ENCODE data around the gene PLD4. TPM values are rescaled to one million over a fixed set of nuclear protein-coding genes. Genes with fewer than 3 reads are reported as not detected.
"Not testable (repeated sequence)": the region's sequence is repeated elsewhere in the genome, so short reads cannot be mapped to it uniquely, and the experiment has no call there.

PLD4 gene
- polyA plus RNA-seq, 1 experiment = 0.01 TPM

GRCh38 chr14:104945986-104946965 is 21.6 kb downstream of the PLD4 start:
- CTCF ChIA-PET; H3K27ac ChIP-seq (ENCODE audit: low read depth, low read length); DNase-seq (ENCODE audit: low read depth, low spot score); H3K4me3 ChIP-seq (ENCODE audit: low read depth, low read length); H3K27me3 ChIP-seq (ENCODE audit: control insufficient read depth, insufficient read depth, low read length); POLR2A ChIA-PET: not testable (repeated sequence)
- peaks cover 30% of the 10 kb centered on the region; the same call in 1 of the 2 replicates for H3K9me3 ChIP-seq (ENCODE audit: control insufficient read depth, insufficient read depth, low read length)

GRCh38 chr14:104947201-104947600 is 22.5 kb downstream of the PLD4 start:
- DNase-seq (ENCODE audit: low read depth, low spot score); H3K27ac ChIP-seq (ENCODE audit: low read depth, low read length); CTCF ChIA-PET; POLR2A ChIA-PET; H3K27me3 ChIP-seq (ENCODE audit: control insufficient read depth, insufficient read depth, low read length); H3K4me3 ChIP-seq (ENCODE audit: low read depth, low read length): not testable (repeated sequence)
- H3K9me3 ChIP-seq (ENCODE audit: control insufficient read depth, insufficient read depth, low read length) = peaks cover 35% of the 10 kb centered on the region; the same call in 1 of the 2 replicates

- H3K27ac ChIP-seq (ENCODE audit: low read depth, low read length); POLR2A ChIA-PET; H3K4me3 ChIP-seq (ENCODE audit: low read depth, low read length); CTCF ChIA-PET; H3K27me3 ChIP-seq (ENCODE audit: control insufficient read depth, insufficient read depth, low read length); DNase-seq (ENCODE audit: low read depth, low spot score): not testable (repeated sequence)
- peaks cover 31% of the 10 kb centered on the region; the same call in 1 of the 2 replicates for H3K9me3 ChIP-seq (ENCODE audit: control insufficient read depth, insufficient read depth, low read length)
These were observed 23.4 kb downstream of the PLD4 start for GRCh38 chr14:104947881-104948735.

- peaks cover 31% of the 10 kb centered on the region; the same call in 1 of the 2 replicates for H3K9me3 ChIP-seq (ENCODE audit: control insufficient read depth, insufficient read depth, low read length)
- no peak for TF ChIP-seq CTCF (IDR thresholded peaks at IDR 0.05; ENCODE audit: low read depth, low read length)
- DNase-seq (ENCODE audit: low read depth, low spot score) = no peak
- ChIA-PET POLR2A (no interaction called here), CTCF (interaction anchor here (0.7 kb wide), 1 partner anchor 21 kb away, joined by 4 read pairs; no protein-coding TSS in a partner anchor)
- H3K27ac ChIP-seq (ENCODE audit: low read depth, low read length) = no peak overlapping the region
- no peak overlapping the region for H3K4me3 ChIP-seq (ENCODE audit: low read depth, low read length)
- no peaks in the 10 kb centered on the region for H3K27me3 ChIP-seq (ENCODE audit: control insufficient read depth, insufficient read depth, low read length)
These were observed 24.0 kb downstream of the PLD4 start for GRCh38 chr14:104948736-104949031.

GRCh38 chr14:104949406-104949955 is 24.8 kb downstream of the PLD4 start:
- H3K27me3 ChIP-seq (ENCODE audit: control insufficient read depth, insufficient read depth, low read length); H3K27ac ChIP-seq (ENCODE audit: low read depth, low read length); H3K4me3 ChIP-seq (ENCODE audit: low read depth, low read length); POLR2A ChIA-PET; DNase-seq (ENCODE audit: low read depth, low spot score): not testable (repeated sequence)
- H3K9me3 ChIP-seq (ENCODE audit: control insufficient read depth, insufficient read depth, low read length) = peaks cover 28% of the 10 kb centered on the region; the same call in 1 of the 2 replicates
- CTCF ChIA-PET = interaction anchor here (0.7 kb wide), 1 partner anchor 20 kb away, joined by 4 read pairs; no protein-coding TSS in a partner anchor

GRCh38 chr14:104950021-104950420 is 25.3 kb downstream of the PLD4 start:
- Histone ChIP-seq H3K27ac (ENCODE audit: low read depth, low read length) (no peak overlapping the region), H3K27me3 (ENCODE audit: control insufficient read depth, insufficient read depth, low read length) (no peaks in the 10 kb centered on the region), H3K4me3 (ENCODE audit: low read depth, low read length) (no peak overlapping the region), H3K9me3 (ENCODE audit: control insufficient read depth, insufficient read depth, low read length) (peaks cover 23% of the 10 kb centered on the region; the same call in 1 of the 2 replicates)
- DNase-seq (ENCODE audit: low read depth, low spot score) = no peak
- ChIA-PET CTCF (no interaction called here), POLR2A (no interaction called here)
- TF ChIP-seq CTCF (IDR thresholded peaks at IDR 0.05; ENCODE audit: low read depth, low read length) = no peak

GRCh38 chr14:104950701-104951100 is 26.0 kb downstream of the PLD4 start:
- H3K4me3 ChIP-seq (ENCODE audit: low read depth, low read length); H3K27me3 ChIP-seq (ENCODE audit: control insufficient read depth, insufficient read depth, low read length); DNase-seq (ENCODE audit: low read depth, low spot score); H3K27ac ChIP-seq (ENCODE audit: low read depth, low read length); CTCF ChIA-PET; POLR2A ChIA-PET: not testable (repeated sequence)
- peaks cover 20% of the 10 kb centered on the region; the same call in 1 of the 2 replicates for H3K9me3 ChIP-seq (ENCODE audit: control insufficient read depth, insufficient read depth, low read length)

- peaks cover 18% of the 10 kb centered on the region; the same call in 1 of the 2 replicates for H3K9me3 ChIP-seq (ENCODE audit: control insufficient read depth, insufficient read depth, low read length)
- H3K27me3 ChIP-seq (ENCODE audit: control insufficient read depth, insufficient read depth, low read length); H3K4me3 ChIP-seq (ENCODE audit: low read depth, low read length); DNase-seq (ENCODE audit: low read depth, low spot score); POLR2A ChIA-PET; H3K27ac ChIP-seq (ENCODE audit: low read depth, low read length); CTCF ChIA-PET: not testable (repeated sequence)
These were observed 27.4 kb downstream of the PLD4 start for GRCh38 chr14:104951863-104952657.
